NT2/D1 (cell line): Measurements from ENCODE around the gene CMTM4.
A peak's percentile ranks its signal among the peaks of the same experiment; 100 is the strongest.

Experiments
- DNase-seq: peaks from one replicate; pipeline ENCODE4 v3.0.0-alpha.2; 2011; ENCODE audit warnings: low read depth, low spot score
- H3K27me3 ChIP-seq: 2 replicates; pipeline ENCODE4 v1.6.0; 2011; ENCODE audit warnings: mild to moderate bottlenecking; ENCODE audit not compliant: insufficient read length, insufficient read depth
- H3K36me3 ChIP-seq: 2 replicates; pipeline ENCODE4 v1.6.1; 2011; ENCODE audit warnings: mild to moderate bottlenecking, low read length, mixed read lengths; ENCODE audit not compliant: insufficient read depth, insufficient read length
- H3K4me1 ChIP-seq: 2 replicates; pipeline ENCODE4 v1.5.1; 2011; ENCODE audit not compliant: insufficient read depth, insufficient read length
- H3K4me3 ChIP-seq: 2 replicates; pipeline ENCODE4 v1.5.1; 2011; ENCODE audit warnings: low read depth; ENCODE audit not compliant: insufficient read length
- H3K9ac ChIP-seq: 2 replicates; pipeline ENCODE4 v1.6.0; 2011; ENCODE audit warnings: low read depth; ENCODE audit not compliant: insufficient read length
- H3K9me3 ChIP-seq: 2 replicates; pipeline ENCODE4 v1.5.1; 2011; ENCODE audit warnings: mild to moderate bottlenecking, low read length; ENCODE audit not compliant: insufficient read depth
- SUZ12 ChIP-seq: IDR thresholded peaks from 2 replicates; pipeline ENCODE4 v1.6.1; 2011; ENCODE audit not compliant: insufficient read length, insufficient read depth; ENCODE audit errors: extremely low read depth
- YY1 ChIP-seq: IDR thresholded peaks from 2 replicates; pipeline ENCODE4 v1.6.1; 2011; ENCODE audit not compliant: insufficient read length, insufficient read depth
- ZNF274 ChIP-seq: IDR thresholded peaks from 2 replicates; pipeline ENCODE4 v1.6.1; 2011; ENCODE audit warnings: mild to moderate bottlenecking, low read depth, low read length

Gene CMTM4

DNA sequence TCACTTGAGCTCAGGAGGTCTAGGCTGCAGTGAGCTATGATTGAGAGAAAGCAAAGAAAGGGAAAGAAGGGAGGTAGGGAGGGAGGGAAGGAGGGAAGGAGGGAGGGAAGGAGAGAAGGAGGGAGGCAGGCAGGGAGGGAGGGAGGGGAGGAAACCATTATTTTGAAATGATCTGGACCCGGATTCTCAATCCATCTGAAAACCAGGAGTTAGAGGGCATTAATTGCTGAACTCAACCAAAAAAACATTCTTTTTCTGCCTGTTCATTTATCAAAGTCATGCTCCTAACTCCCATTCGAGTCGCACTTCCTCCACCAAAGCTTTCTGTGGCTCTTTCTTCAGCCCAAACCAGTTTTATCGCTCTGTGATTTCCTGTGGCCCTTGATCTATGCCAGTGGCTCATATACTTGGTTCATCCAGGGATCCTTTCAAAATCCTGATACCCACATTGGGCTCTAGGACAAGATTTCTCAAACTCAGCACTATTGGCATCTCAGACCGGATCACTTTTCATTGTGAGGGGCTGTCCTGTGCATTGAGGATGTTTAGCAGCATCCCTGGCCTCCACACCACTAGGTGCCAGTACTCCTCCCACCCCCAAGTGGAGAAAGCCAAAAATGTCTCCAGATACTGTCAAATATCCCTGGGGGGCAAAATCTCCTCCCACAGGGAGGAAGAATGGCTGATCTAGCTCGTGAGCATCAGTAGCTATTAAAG is 38.2 kb downstream of the CMTM4 start:
- H3K4me3 ChIP-seq, result no peak overlapping the region
- no peak for DNase-seq
- no peaks in the 10 kb centered on the region for H3K4me1 ChIP-seq
- H3K9ac ChIP-seq, result no peak overlapping the region
- no peaks in the 10 kb centered on the region for H3K9me3 ChIP-seq
- H3K27me3 ChIP-seq, result no peaks in the 10 kb centered on the region
- no peaks in the 10 kb centered on the region for H3K36me3 ChIP-seq
- TF ChIP-seq SUZ12, result no peak
- no peak for TF ChIP-seq ZNF274
- no peak for TF ChIP-seq YY1

- no peaks in the 10 kb centered on the region for H3K36me3 ChIP-seq
- no peak for DNase-seq
- no peak overlapping the region for H3K9ac ChIP-seq
- H3K4me3 ChIP-seq, result no peak overlapping the region
- no peaks in the 10 kb centered on the region for H3K4me1 ChIP-seq
- no peak for TF ChIP-seq SUZ12
- no peak for TF ChIP-seq ZNF274
- no peaks in the 10 kb centered on the region for H3K9me3 ChIP-seq
- H3K27me3 ChIP-seq, result no peaks in the 10 kb centered on the region
Measured at GRCh38 chr16:66656547-66656946, 40.0 kb downstream of the CMTM4 start.

GRCh38 chr16:66653581-66654350 is 42.8 kb downstream of the CMTM4 start:
- Histone ChIP-seq H3K4me3 (no peak overlapping the region), H3K9ac (no peak overlapping the region), H3K36me3 (no peaks in the 10 kb centered on the region), H3K9me3 (no peaks in the 10 kb centered on the region), H3K27me3 (no peaks in the 10 kb centered on the region), H3K4me1 (no peaks in the 10 kb centered on the region)
- no peak for DNase-seq
- TF ChIP-seq YY1 (no peak), ZNF274 (no peak), SUZ12 (no peak)

DNA sequence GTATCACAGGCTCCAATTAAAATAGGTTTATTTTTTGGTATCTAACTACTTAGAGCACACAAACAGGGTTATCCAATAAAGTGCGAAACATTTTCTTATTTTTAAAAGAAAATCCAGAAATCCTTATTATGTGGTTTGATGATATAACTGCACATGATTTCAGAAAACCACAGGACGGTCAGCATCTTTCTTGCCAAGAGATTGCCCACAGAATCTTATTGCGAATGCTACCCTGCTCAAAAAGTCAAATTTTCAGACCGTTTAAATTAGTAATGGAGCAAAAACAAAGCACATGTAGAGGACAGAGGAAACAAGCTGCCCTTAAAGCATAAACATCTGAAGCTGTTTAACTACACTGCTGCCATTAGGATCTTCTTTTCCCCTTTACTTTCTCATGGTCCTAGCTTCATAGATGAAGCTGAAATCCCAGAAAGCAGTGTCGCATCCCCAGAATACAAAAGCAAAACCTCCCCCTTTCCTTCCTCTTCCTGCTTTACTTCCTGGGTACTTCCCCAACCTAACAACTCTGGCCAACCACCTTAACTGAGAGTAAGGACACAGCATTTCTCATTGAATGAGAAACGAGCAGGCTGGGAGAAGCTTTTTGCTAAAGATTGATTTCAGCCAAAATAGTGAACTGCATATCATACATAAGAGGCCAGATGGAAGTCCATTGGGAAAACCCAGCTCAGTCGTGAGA is 43.7 kb downstream of the CMTM4 start:
- Histone ChIP-seq H3K36me3 (no peaks in the 10 kb centered on the region), H3K9ac (no peak overlapping the region), H3K9me3 (no peaks in the 10 kb centered on the region), H3K4me1 (no peaks in the 10 kb centered on the region), H3K4me3 (no peak overlapping the region), H3K27me3 (no peaks in the 10 kb centered on the region)
- DNase-seq, result no peak
- TF ChIP-seq YY1 (no peak), SUZ12 (no peak), ZNF274 (no peak)

DNA sequence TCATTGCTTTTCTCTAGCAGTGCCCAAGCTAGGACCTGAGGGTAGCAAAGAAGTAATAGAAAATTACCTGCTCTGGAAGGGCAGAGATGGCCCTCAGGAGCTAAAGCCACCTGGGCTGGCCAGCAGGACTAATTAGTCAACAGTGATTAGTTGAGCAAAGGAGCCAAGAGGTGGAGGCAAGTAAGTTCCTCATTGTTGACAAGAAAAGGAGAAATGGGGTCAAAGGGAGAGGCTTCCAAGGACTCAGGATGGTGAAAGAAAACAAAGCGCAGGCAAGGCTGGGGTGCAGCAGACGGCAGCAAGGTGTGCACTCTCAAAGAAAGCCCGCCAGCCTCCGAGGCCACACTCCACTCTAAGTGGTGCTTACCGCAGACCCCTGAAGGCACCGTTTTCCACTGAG is 44.6 kb downstream of the CMTM4 start:
- TF ChIP-seq ZNF274 (no peak), SUZ12 (no peak), YY1 (no peak)
- H3K4me3 ChIP-seq, result no peak overlapping the region
- no peaks in the 10 kb centered on the region for H3K4me1 ChIP-seq
- H3K9ac ChIP-seq, result no peak overlapping the region
- H3K9me3 ChIP-seq, result no peaks in the 10 kb centered on the region
- DNase-seq, result no peak
- H3K36me3 ChIP-seq, result no peaks in the 10 kb centered on the region
- H3K27me3 ChIP-seq, result no peaks in the 10 kb centered on the region

DNA sequence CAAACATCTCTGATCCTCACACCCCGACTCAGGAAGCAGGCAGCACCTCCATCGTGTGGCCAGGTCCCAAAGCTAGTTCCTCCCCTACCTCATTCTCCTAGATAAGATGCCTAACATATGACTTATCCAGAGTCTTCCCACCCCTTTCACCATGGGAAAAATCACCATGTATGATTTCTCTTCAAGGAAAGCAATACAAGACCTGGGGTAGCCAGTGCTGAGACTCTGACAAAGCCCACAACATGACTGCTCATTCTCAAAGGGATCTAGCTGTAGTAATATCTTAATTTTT is 45.1 kb downstream of the CMTM4 start:
- no peaks in the 10 kb centered on the region for H3K36me3 ChIP-seq
- H3K9me3 ChIP-seq, result no peaks in the 10 kb centered on the region
- no peaks in the 10 kb centered on the region for H3K27me3 ChIP-seq
- no peak overlapping the region for H3K4me3 ChIP-seq
- no peak for DNase-seq
- no peak for TF ChIP-seq SUZ12
- TF ChIP-seq ZNF274, result no peak
- no peak for TF ChIP-seq YY1
- no peak overlapping the region for H3K9ac ChIP-seq
- H3K4me1 ChIP-seq, result no peaks in the 10 kb centered on the region

GRCh38 chr16:66650707-66651473 is 45.7 kb downstream of the CMTM4 start:
- no peaks in the 10 kb centered on the region for H3K27me3 ChIP-seq
- no peaks in the 10 kb centered on the region for H3K4me1 ChIP-seq
- TF ChIP-seq ZNF274, result no peak
- no peak for TF ChIP-seq SUZ12
- TF ChIP-seq YY1, result no peak
- DNase-seq, result peak; percentile 84
- no peak overlapping the region for H3K9ac ChIP-seq
- H3K9me3 ChIP-seq, result no peaks in the 10 kb centered on the region
- no peak overlapping the region for H3K4me3 ChIP-seq
- no peaks in the 10 kb centered on the region for H3K36me3 ChIP-seq
